Measurements from ENCODE around the gene NDST1.

Gene NDST1

GRCh38 chr5:150464554-150465012, 43.3 kb upstream of the NDST1 start:
- no peak for TF ChIP-seq ZFP3 (CRISPR knock-in tag; IDR thresholded peaks at IDR 0.05)
- no peak for TF ChIP-seq RARB (CRISPR knock-in tag; IDR thresholded peaks at IDR 0.05)
- no peak for TF ChIP-seq POU6F1 (CRISPR knock-in tag; IDR thresholded peaks at IDR 0.05; ENCODE audit: borderline replicate concordance, low read depth)
- TF ChIP-seq ARNTL (CRISPR knock-in tag; IDR thresholded peaks at IDR 0.05; ENCODE audit: borderline replicate concordance, low read depth) = no peak
- TF ChIP-seq ZNF70 (CRISPR knock-in tag; IDR thresholded peaks at IDR 0.05) = no peak
- no peak for TF ChIP-seq ZFP30 (CRISPR knock-in tag; IDR thresholded peaks at IDR 0.05)
- TF ChIP-seq OSR1 (CRISPR knock-in tag; IDR thresholded peaks at IDR 0.05) = no peak
- no peak for TF ChIP-seq ESRRG (CRISPR knock-in tag; IDR thresholded peaks at IDR 0.05)
- TF ChIP-seq PATZ1 (CRISPR knock-in tag; IDR thresholded peaks at IDR 0.05; ENCODE audit: borderline replicate concordance) = no peak
- no peak for TF ChIP-seq TCF4 (CRISPR knock-in tag; IDR thresholded peaks at IDR 0.05; ENCODE audit: borderline replicate concordance)
- no peak for TF ChIP-seq TSHZ2 (CRISPR knock-in tag; IDR thresholded peaks at IDR 0.05)
- TF ChIP-seq ZNF565 (CRISPR knock-in tag; conservative IDR thresholded peaks at IDR 0.05; ENCODE audit: low read depth) = no peak
- no peak for TF ChIP-seq TOX (CRISPR knock-in tag; IDR thresholded peaks at IDR 0.05; ENCODE audit: borderline replicate concordance)
- no peak; the same call in 2 of the 3 replicates for ATAC-seq

- ATAC-seq = no peak
- TF ChIP-seq ZFP3 (CRISPR knock-in tag; IDR thresholded peaks at IDR 0.05) (no peak), CREB5 (CRISPR knock-in tag; IDR thresholded peaks at IDR 0.05; ENCODE audit: low read depth) (no peak), ZFP30 (CRISPR knock-in tag; IDR thresholded peaks at IDR 0.05) (no peak), GLIS3 (CRISPR knock-in tag; IDR thresholded peaks at IDR 0.05) (no peak), ESRRG (CRISPR knock-in tag; IDR thresholded peaks at IDR 0.05) (no peak), BACH2 (CRISPR knock-in tag; IDR thresholded peaks at IDR 0.05; ENCODE audit: borderline replicate concordance) (no peak), ZNF565 (CRISPR knock-in tag; conservative IDR thresholded peaks at IDR 0.05; ENCODE audit: low read depth) (no peak), ZNF8 (CRISPR knock-in tag; IDR thresholded peaks at IDR 0.05) (no peak), CSRNP3 (CRISPR knock-in tag; IDR thresholded peaks at IDR 0.05) (no peak), CSDC2 (CRISPR knock-in tag; IDR thresholded peaks at IDR 0.05) (no peak), ZC3H10 (CRISPR knock-in tag; IDR thresholded peaks at IDR 0.05) (no peak), POU6F1 (CRISPR knock-in tag; IDR thresholded peaks at IDR 0.05; ENCODE audit: borderline replicate concordance, low read depth) (no peak), SNAI2 (CRISPR knock-in tag; IDR thresholded peaks at IDR 0.05) (no peak), TOX (CRISPR knock-in tag; IDR thresholded peaks at IDR 0.05; ENCODE audit: borderline replicate concordance) (no peak), PATZ1 (CRISPR knock-in tag; IDR thresholded peaks at IDR 0.05; ENCODE audit: borderline replicate concordance) (no peak), TCF4 (CRISPR knock-in tag; IDR thresholded peaks at IDR 0.05; ENCODE audit: borderline replicate concordance) (no peak), OSR1 (CRISPR knock-in tag; IDR thresholded peaks at IDR 0.05) (no peak)
Measured at GRCh38 chr5:150465927-150466326, 42.0 kb upstream of the NDST1 start.

Data from SK-N-SH treated with all-trans-retinoic acid at 6 μM for 48 hours (cell line).